GM18867 (cell line): ENCODE measurements around the gene PLD2.
A peak's percentile ranks its signal among the peaks of the same experiment; 100 is the strongest.

Experiments used
- ATAC-seq: cut with Tn5 transposase; IDR thresholded peaks from one replicate; pipeline ENCODE4 v1.9.1; 2021; ENCODE audit warnings: mild to moderate bottlenecking, moderate library complexity; ENCODE audit not compliant: unreplicated experiment

PLD2 gene

DNA sequence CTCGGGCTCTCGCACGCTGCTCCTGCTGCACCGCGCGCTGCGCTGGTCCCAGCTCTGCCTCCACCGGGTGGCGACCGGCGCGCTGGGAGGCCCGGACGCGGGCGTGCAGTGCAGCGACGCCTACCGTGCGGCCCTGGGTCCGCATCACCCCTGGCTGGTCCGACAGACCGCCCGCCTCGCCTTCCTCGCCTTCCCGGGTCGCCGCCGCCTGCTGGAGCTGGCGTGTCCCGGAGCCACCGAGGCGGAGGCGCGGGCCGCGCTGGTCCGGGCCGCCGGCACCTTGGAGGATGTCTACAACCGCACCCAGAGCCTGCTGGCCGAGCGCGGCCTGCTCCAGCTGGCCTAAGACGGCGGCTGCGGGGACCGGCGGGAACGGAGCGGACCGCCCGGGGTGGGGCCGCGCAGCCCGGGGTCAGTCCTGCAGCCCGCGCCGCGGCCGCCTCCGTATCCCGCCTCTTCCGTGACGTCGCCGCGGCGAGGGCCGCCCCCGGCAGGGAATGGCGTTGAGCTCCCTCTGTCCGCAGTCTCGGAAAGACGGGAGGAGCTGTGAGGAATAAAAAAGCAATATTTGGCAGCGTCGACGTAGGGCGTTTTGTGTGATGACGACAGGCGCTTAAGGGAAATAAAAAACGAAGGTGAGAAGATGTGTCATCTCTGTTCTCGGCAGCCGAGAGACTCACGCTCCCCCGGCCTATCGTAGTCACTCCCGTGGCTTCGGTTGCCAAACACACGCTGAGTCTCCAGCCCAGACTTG lies 16.8 kb upstream of the PLD2 start:
- peak; percentile 87 for ATAC-seq

- ATAC-seq: no peak
Measured at GRCh38 chr17:4790705-4791088, 16.3 kb upstream of the PLD2 start.

- ATAC-seq: no peak
Measured at GRCh38 chr17:4795168-4795567, 11.8 kb upstream of the PLD2 start.

- ATAC-seq: no peak
Measured at GRCh38 chr17:4796552-4796920, 10.4 kb upstream of the PLD2 start.

- ATAC-seq: no peak
Measured at GRCh38 chr17:4800462-4801196, 6.3 kb upstream of the PLD2 start.

- no peak for ATAC-seq
Measured at GRCh38 chr17:4802228-4802627, 4.7 kb upstream of the PLD2 start, which contains the start of gene C17orf114. Gene C17orf114 (minus strand): TSS chr17:4802328.

DNA sequence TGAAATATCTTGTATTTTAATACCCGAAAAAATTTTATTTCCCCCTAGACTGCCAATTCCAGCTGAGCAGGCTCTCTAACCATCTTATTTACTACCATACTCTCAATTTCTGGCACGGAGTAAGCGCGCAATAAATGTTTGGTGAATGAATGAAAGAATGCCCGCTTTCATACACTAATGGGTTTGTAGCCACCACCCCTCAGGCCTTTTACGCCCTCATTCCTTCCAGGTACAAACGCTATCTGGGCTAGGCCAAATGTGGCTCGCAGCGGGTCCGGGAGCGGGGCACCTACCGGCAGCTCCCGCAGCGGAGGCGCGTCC lies 536 bp upstream of the PLD2 start:
- no peak for ATAC-seq

DNA sequence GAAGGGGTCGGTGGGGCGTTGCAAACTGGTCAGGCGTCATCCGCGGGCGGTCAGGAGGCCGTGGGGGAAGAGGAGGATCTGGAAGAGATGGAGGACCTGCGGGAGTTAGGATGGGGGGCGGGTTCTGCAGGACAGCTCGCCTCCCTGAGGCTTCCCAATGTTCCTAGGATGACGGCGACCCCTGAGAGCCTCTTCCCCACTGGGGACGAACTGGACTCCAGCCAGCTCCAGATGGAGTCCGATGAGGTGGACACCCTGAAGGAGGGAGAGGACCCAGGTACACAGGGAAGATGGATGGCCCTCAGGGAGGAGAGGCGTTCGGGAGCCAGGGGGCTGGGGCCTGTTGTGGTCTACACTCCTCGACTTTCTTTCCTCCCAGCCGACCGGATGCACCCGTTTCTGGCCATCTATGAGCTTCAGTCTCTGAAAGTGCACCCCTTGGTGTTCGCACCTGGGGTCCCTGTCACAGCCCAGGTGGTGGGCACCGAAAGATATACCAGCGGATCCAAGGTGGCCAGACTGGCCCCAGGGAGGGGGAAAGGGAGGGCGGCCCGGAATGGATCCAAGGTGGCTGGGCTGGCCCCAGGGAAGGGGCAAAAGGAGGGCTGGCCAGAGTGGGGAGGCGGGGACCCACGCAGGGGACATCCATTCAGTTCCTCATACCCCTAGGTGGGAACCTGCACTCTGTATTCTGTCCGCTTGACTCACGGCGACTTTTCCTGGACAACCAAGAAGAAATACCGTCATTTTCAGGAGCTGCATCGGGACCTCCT lies 839 bp downstream of the PLD2 start:
- ATAC-seq: no peak

- ATAC-seq: no peak
Measured at GRCh38 chr17:4808378-4808767, 1.4 kb downstream of the PLD2 start.

GRCh38 chr17:4810696-4811290 lies 3.8 kb downstream of the PLD2 start:
- ATAC-seq: no peak

GRCh38 chr17:4811471-4811870 lies 4.5 kb downstream of the PLD2 start:
- ATAC-seq: no peak

DNA sequence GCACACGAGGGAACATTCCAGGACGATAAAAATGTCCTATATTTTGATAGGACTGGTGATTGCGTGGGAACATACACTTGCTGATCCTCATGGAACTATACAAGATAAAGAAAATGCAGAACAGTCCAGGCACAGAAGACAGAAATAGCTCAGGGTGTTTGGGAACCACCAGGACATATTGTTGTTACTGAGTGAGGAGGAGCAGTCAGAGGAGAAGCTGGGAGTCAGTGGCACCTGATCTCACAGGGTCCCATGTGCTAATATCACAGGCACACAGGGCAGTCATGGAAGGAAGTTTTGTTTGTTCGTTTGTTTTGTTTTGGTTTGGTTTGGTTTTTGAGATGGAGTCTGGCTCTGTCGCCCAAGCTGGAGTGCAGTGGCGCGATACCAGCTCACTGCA lies 5.7 kb downstream of the PLD2 start:
- no peak for ATAC-seq

GRCh38 chr17:4815043-4815675 lies 8.2 kb downstream of the PLD2 start:
- ATAC-seq: no peak

- no peak for ATAC-seq
Measured at GRCh38 chr17:4816826-4817225, 9.9 kb downstream of the PLD2 start.

- no peak for ATAC-seq
Measured at GRCh38 chr17:4818276-4818675, 11.3 kb downstream of the PLD2 start.

GRCh38 chr17:4822835-4823234 lies 15.9 kb downstream of the PLD2 start:
- ATAC-seq: no peak

DNA sequence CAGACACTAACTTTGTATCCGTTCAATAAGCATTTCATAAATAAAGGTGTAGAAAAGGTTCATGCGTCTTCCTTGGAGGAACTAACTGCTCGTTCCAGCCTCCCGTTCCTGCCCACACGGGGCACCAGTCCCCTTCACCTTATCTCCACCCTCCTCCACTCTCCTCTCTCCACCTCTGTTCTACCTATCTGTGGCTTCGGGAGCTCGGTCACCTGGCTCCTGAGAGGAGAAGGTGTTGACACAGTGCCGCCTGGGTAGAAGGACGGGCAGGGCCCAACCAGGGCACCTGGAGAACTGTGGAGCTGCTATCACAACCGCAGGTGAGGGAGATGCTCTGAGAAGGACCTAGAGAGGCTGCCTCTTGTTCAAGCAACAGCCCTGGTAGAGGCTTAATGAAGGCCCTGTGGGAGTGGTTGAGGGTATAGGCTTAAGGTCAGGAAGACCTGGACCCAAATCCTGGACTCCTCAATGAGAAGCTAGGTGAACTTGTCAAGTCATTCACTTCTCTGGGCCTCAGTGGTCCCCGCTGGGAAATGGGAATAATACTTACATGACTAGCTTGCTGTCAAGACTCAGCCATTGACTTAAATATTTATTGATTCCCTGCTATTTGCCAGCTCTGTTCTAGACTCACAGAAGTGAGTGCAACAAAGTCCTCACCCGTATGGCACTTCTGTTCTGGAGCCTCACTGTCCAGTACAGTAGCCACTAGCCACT lies 16.6 kb downstream of the PLD2 start:
- no peak for ATAC-seq

DNA sequence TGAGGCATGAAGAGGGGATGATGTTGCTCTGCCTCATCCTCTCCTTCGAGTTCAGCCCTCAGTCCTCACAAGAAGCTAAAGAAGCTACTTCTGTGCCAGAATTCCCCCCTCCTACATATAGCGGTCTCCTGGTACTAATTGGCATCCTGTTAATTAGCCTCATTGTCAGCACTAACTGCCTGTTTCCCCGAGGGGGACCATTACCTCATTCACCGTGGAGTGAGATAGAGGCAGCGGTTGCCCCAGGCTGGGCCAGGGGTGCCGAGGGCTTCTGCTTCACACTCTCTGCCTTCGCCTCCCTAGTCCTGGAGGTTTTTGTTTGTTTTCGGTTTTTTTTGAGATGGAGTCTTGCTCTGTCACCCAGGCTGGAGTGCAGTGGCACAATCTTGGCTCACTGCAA lies 20.4 kb downstream of the PLD2 start:
- no peak for ATAC-seq

- ATAC-seq: peak; percentile 7
Measured at GRCh38 chr17:4832829-4833177, 25.9 kb downstream of the PLD2 start.

- peak; percentile 89 for ATAC-seq
Measured at GRCh38 chr17:4833178-4833940, 26.4 kb downstream of the PLD2 start, which contains the start of gene MINK1. Gene MINK1 (plus strand): TSS chr17:4833340. CDS start chr17:4833584, 244 bp downstream.
